Suppressor macrophage treated with lipopolysaccharide for 4 hours (primary cell): ENCODE data around the gene PIM3.
A peak's percentile ranks its signal among the peaks of the same experiment; 100 is the strongest.

Experiments
- DNase-seq: peaks from one replicate; pipeline ENCODE4 v3.0.0-alpha.2; 2020

Gene PIM3

GRCh38 chr22:49960159-49961004 is at the start of gene PIM3:
PIM3 (plus strand) TSS chr22:49960772; CDS start chr22:49960948, 176 bp downstream.
- peak; percentile 99 for DNase-seq

GRCh38 chr22:49911881-49912625 is 48.5 kb upstream of the PIM3 start:
- no peak for DNase-seq

GRCh38 chr22:49913026-49913425 is 47.5 kb upstream of the PIM3 start:
- DNase-seq, result no peak

GRCh38 chr22:49913446-49913845 is 47.1 kb upstream of the PIM3 start:
- DNase-seq, result no peak

- no peak for DNase-seq
Observed at GRCh38 chr22:49914256-49914655, 46.3 kb upstream of the PIM3 start.

GRCh38 chr22:49915610-49916009 is 45.0 kb upstream of the PIM3 start:
- no peak for DNase-seq

GRCh38 chr22:49916831-49917230 is 43.7 kb upstream of the PIM3 start:
- no peak for DNase-seq

- DNase-seq, result peak; percentile 99
Observed at GRCh38 chr22:49917974-49918910, 42.3 kb upstream of the PIM3 start, which contains the start of the genes ALG12 and CRELD2. ALG12 (minus strand) TSS chr22:49918438; CDS start chr22:49913765, 4,673 bp downstream. CRELD2 (plus strand) TSS chr22:49918634; CDS start chr22:49918770, 136 bp downstream.

GRCh38 chr22:49918911-49919881 is 41.4 kb upstream of the PIM3 start:
- DNase-seq, result no peak

- no peak for DNase-seq
Observed at GRCh38 chr22:49920859-49921258, 39.7 kb upstream of the PIM3 start.

GRCh38 chr22:49921508-49922278 is 38.9 kb upstream of the PIM3 start:
- no peak for DNase-seq

- no peak for DNase-seq
Observed at GRCh38 chr22:49922484-49922883, 38.1 kb upstream of the PIM3 start.

- DNase-seq, result no peak
Observed at GRCh38 chr22:49922926-49923325, 37.6 kb upstream of the PIM3 start.

GRCh38 chr22:49923445-49923844 is 37.1 kb upstream of the PIM3 start:
- DNase-seq, result no peak

GRCh38 chr22:49924113-49924833 is 36.3 kb upstream of the PIM3 start:
- DNase-seq, result no peak

- DNase-seq, result no peak
Observed at GRCh38 chr22:49925525-49926128, 34.9 kb upstream of the PIM3 start.

- no peak for DNase-seq
Observed at GRCh38 chr22:49926916-49927315, 33.7 kb upstream of the PIM3 start.

- DNase-seq, result no peak
Observed at GRCh38 chr22:49927483-49928184, 32.9 kb upstream of the PIM3 start.

- no peak for DNase-seq
Observed at GRCh38 chr22:49928185-49928495, 32.4 kb upstream of the PIM3 start.
